Skeletal muscle cell (primary cell): ENCODE measurements around the gene ZNF366.
A peak's percentile ranks its signal among the peaks of the same experiment; 100 is the strongest.

Experiments
- DNase-seq: peaks from one replicate; pipeline ENCODE4 v3.0.0-alpha.2; 2010; ENCODE audit warnings: low read depth
- H3K4me3 ChIP-seq: 2 replicates; pipeline ENCODE4 v1.5.1; 2011; ENCODE audit warnings: low read depth, mild to moderate bottlenecking, control low read depth, low read length, moderate library complexity

The ZNF366 gene

DNA sequence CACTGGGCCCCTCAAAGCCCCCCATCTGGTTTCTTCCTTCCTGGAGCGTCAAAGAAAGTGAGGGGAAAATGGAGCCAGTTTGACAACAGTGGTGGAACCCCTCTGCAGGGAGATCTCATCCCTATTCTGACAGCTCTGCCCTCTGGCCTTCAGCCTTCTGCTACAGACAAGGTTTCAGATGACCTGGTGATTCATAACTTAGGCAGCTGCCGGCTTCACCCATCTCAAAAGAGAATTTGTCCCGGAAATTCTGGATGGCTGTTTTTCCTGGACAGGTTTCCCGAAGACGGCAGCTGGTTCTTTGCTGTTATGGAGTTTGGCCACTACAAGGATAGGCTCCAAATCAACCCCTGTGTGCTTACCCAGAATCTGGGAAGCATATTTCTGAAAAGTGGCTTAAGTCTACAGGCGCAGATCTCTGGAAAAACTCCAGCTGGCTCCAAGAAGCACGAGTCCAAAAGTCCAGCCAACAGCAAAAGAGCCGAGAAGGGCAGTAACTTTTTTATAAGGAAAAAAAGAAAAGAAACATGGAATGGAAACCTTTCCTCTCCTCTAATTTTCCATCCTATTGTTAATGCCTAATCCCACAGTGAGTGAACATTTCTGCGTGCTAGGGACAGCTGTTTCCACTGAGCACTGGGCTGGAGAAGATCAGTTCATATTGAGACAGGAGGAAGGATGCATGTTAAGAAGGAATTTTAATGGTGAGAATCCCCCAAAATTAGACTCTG lies 54.5 kb downstream of the ZNF366 start:
- H3K4me3 ChIP-seq, result no peak overlapping the region
- DNase-seq, result peak; percentile 78

GRCh38 chr5:72451741-72452505 lies 55.3 kb downstream of the ZNF366 start:
- peak; percentile 97 for DNase-seq
- no peak overlapping the region for H3K4me3 ChIP-seq

- no peak overlapping the region for H3K4me3 ChIP-seq
- DNase-seq, result no peak
These were observed 58.8 kb downstream of the ZNF366 start for GRCh38 chr5:72448368-72448767.

GRCh38 chr5:72447751-72448150 lies 59.5 kb downstream of the ZNF366 start:
- H3K4me3 ChIP-seq, result no peak overlapping the region
- no peak for DNase-seq

GRCh38 chr5:72445969-72446368 lies 61.2 kb downstream of the ZNF366 start:
- DNase-seq, result no peak
- no peak overlapping the region for H3K4me3 ChIP-seq

GRCh38 chr5:72443883-72444282 lies 63.3 kb downstream of the ZNF366 start:
- DNase-seq, result no peak
- H3K4me3 ChIP-seq, result no peak overlapping the region

DNA sequence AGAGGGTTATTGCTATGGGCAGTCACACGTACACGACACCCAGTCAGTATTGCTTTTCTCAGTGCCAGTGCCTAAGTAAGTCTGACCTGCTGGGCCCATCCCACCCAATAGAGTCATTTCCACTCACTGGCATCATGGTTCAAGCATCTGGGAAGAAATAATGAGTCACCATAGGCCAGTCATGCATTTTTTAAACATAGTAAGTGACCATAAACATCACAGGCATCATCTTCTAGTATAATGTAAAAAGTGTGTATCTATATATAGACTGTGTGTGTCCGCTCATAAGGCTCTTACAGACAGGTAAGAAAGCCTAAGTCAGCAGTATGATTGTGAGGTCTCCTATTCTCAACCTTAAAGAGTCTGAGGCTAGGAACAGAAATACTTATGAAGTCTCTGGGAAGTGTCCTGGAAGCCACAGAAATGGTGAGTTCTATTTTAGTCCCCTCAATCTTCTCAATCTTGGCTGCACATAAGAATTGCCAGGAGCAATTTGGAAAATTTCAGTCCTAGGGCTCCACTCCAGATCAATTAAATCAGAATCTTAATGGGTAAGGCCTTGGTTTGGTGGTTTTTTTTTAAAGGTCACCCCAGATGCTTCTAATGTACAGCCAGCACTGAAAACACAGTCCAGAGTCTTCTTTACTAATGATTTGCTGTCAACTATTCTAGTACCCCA lies 65.2 kb downstream of the ZNF366 start:
- H3K4me3 ChIP-seq, result no peak overlapping the region
- peak; percentile 88 for DNase-seq

GRCh38 chr5:72441094-72441723 lies 66.0 kb downstream of the ZNF366 start:
- no peak for DNase-seq
- H3K4me3 ChIP-seq, result no peak overlapping the region

DNA sequence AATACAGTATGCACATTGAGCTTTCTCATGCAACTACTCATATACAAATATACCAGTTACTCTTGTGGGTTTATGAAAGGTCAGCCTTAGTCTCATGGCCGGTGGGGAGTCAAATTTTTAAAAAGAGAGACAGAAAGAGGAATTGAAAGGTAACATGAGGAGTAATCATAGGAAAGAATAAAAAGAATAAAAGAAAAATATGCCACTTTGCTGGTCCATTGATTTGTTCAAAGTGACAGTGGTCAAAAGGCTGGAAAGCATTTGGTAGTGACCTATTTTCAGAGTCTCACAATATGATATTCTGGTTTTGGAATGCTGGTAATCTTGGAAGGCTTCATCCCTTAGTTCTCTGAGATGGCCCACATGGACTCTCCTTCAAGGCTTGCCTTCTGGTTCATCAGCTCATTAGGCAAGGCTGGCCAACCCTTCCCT lies 67.0 kb downstream of the ZNF366 start:
- DNase-seq, result no peak
- H3K4me3 ChIP-seq, result no peak overlapping the region

DNA sequence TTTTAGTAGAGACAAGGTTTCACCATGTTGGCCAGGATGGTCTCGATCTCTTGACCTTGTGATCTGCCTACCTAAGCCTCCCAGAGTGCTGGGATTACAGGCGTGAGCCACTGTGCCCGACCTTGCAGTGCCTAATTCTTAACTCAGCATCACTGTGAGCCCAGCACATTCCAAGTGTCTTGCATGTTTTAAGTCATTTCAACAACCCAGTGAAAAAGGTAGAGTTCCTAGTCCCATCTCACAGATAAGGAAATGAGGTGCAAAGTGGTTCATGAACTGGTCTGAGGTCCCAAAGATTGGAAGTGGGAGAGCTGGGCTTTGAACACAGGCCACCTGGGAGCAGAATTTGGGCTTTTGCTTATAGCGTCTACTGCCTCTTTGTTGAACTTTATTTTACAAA lies 68.0 kb downstream of the ZNF366 start:
- no peak for DNase-seq
- no peak overlapping the region for H3K4me3 ChIP-seq

- DNase-seq, result no peak
- H3K4me3 ChIP-seq, result no peak overlapping the region
These were observed 69.1 kb downstream of the ZNF366 start for GRCh38 chr5:72438141-72438540.

- H3K4me3 ChIP-seq, result no peak overlapping the region
- DNase-seq, result no peak
These were observed 70.3 kb downstream of the ZNF366 start for GRCh38 chr5:72436796-72437471.

GRCh38 chr5:72434781-72435437 lies 72.3 kb downstream of the ZNF366 start:
- H3K4me3 ChIP-seq, result no peak overlapping the region
- DNase-seq, result no peak

- no peak overlapping the region for H3K4me3 ChIP-seq
- DNase-seq, result no peak
These were observed 73.0 kb downstream of the ZNF366 start for GRCh38 chr5:72434056-72434780.

DNA sequence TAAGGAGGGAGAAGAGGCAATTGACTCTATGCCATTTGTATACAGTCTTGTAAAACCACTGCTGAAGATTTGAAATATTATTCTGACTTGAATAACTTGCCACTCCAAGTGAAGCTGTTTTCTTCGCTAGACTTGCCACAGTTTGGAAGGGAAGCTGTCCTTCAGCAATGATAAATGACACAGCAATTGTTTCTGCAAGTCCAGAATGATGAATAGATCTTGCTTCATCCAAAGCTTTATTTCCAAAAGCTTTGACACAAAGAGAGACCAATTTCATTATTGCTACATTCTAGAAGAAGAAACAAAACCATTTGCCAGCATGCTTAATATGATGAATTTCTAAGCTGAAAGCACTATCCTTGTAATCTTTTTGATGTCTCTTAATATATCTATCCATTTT lies 73.7 kb downstream of the ZNF366 start:
- H3K4me3 ChIP-seq, result no peak overlapping the region
- DNase-seq, result no peak

DNA sequence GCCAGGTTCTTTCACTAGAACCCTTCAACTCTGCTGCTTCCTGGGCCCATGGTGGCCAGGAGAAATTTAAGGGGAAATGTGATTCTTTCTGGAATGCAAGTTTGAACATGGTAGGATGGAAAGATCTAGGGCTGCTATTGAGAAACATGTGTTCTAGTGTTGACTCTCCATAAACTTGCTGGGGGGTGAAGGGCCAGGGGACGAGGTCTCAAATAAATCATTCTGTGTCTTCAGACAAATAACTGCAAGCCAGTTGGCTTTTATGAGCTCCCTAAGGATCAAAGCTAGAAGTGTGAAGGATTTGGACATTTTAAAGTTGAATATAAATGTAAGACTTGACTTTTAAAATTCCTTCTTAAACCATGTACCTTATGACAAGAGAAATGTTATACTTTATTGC lies 78.5 kb downstream of the ZNF366 start:
- H3K4me3 ChIP-seq, result no peak overlapping the region
- no peak for DNase-seq

- DNase-seq, result peak; percentile 72
- no peak overlapping the region for H3K4me3 ChIP-seq
These were observed 79.4 kb downstream of the ZNF366 start for GRCh38 chr5:72427488-72428437.
